GM23338 (cell line): ENCODE measurements around the gene RNASEH2A. TPM values are rescaled to one million over a fixed set of nuclear protein-coding genes. Genes with fewer than 3 reads are reported as not detected.

Experiments
- ATAC-seq: fragments of 200-7000 bp; cut with Tn5 transposase; 3 replicates; pipeline ENCODE4 v1.9.1; 2020
- DNase-seq: peaks from one replicate; pipeline ENCODE4 v3.0.0-alpha.2; 2015; ENCODE audit warnings: low spot score
- H2AFZ ChIP-seq: fragments of 200-600 bp; sonication (generic); 2 replicates; pipeline ENCODE4 v1.8.0; 2016; ENCODE audit warnings: antibody characterized with exemption, mild to moderate bottlenecking, moderate library complexity
- H3F3A ChIP-seq: fragments of 200-600 bp; sonication (generic); replicated peaks from 2 replicates; pipeline ENCODE4 v1.8.0; 2017; ENCODE audit warnings: antibody characterized with exemption, mixed run types, low read depth
- H3K27ac ChIP-seq: fragments of 200-600 bp; sonication (generic); 2 replicates; pipeline ENCODE4 v1.6.1; 2016; ENCODE audit warnings: low read depth
- H3K27me3 ChIP-seq: fragments of 200-600 bp; sonication (generic); 2 replicates; pipeline ENCODE4 v1.8.0; 2016; ENCODE audit warnings: mild to moderate bottlenecking, mixed run types, moderate library complexity; ENCODE audit not compliant: insufficient read depth
- H3K36me3 ChIP-seq: fragments of 200-600 bp; sonication (generic); 2 replicates; pipeline ENCODE4 v1.8.0; 2016; ENCODE audit warnings: mild to moderate bottlenecking; ENCODE audit not compliant: insufficient read depth
- H3K4me1 ChIP-seq: fragments of 200-600 bp; sonication (generic); 2 replicates; pipeline ENCODE4 v1.8.0; 2016; ENCODE audit warnings: mild to moderate bottlenecking, moderate library complexity; ENCODE audit not compliant: insufficient read depth
- H3K4me2 ChIP-seq: fragments of 200-600 bp; sonication (generic); 2 replicates; pipeline ENCODE4 v1.7.1; 2017; ENCODE audit warnings: mixed run types
- H3K4me3 ChIP-seq: fragments of 200-600 bp; sonication (generic); 2 replicates; pipeline ENCODE4 v1.6.1; 2016; ENCODE audit warnings: mixed run types
- H3K79me2 ChIP-seq: fragments of 200-600 bp; sonication (generic); replicated peaks from 2 replicates; pipeline ENCODE4 v1.8.0; 2017; ENCODE audit warnings: mild to moderate bottlenecking; ENCODE audit not compliant: insufficient read depth
- H3K9me2 ChIP-seq: fragments of 200-600 bp; sonication (generic); 2 replicates; pipeline ENCODE4 v1.8.0; 2017; ENCODE audit not compliant: insufficient read depth
- H4K20me1 ChIP-seq: fragments of 200-600 bp; sonication (generic); replicated peaks from 2 replicates; pipeline ENCODE4 v1.8.0; 2017; ENCODE audit warnings: mild to moderate bottlenecking; ENCODE audit not compliant: insufficient read depth
- H3K27ac Mint-ChIP-seq: 2 replicates; pipeline ENCODE4 v1.8.0; 2020; ENCODE audit warnings: inconsistent platforms, mild to moderate bottlenecking, moderate library complexity, mixed read lengths
- H3K27me3 Mint-ChIP-seq: 3 replicates; pipeline ENCODE4 v1.8.0; 2022; ENCODE audit warnings: low read depth, mild to moderate bottlenecking, moderate library complexity, mixed read lengths, inconsistent platforms; ENCODE audit not compliant: insufficient read depth, poor library complexity
- H3K36me3 Mint-ChIP-seq: 3 replicates; pipeline ENCODE4 v1.8.0; 2021; ENCODE audit warnings: low read depth, mild to moderate bottlenecking, inconsistent platforms, moderate library complexity, mixed read lengths
- H3K4me1 Mint-ChIP-seq: 3 replicates; pipeline ENCODE4 v1.8.0; 2020; ENCODE audit warnings: mild to moderate bottlenecking, inconsistent platforms, mixed read lengths
- H3K4me3 Mint-ChIP-seq: 3 replicates; pipeline ENCODE4 v1.8.0; 2021; ENCODE audit warnings: moderate library complexity, mild to moderate bottlenecking, inconsistent platforms, mixed read lengths
- H3K9me3 Mint-ChIP-seq: 3 replicates; pipeline ENCODE4 v1.8.0; 2020; ENCODE audit warnings: moderate library complexity, mild to moderate bottlenecking, inconsistent platforms, mixed read lengths
- CTCF ChIP-seq, 2 experiments: fragments of 200-600 bp in 1 of 2; sonication (generic) in 1 of 2; conservative IDR thresholded peaks; 2 replicates each; pipeline versions ENCODE4 v1.5.1 to v1.6.1; 2016 to 2017; ENCODE audit warnings: antibody characterized with exemption in 2 of 2, low read depth in 2 of 2, mild to moderate bottlenecking in 2 of 2, moderate library complexity in 1 of 2
- ETS1 ChIP-seq: IDR thresholded peaks from 2 replicates; pipeline ENCODE4 v1.6.1; 2016; ENCODE audit warnings: antibody characterized with exemption
- JUNB ChIP-seq: IDR thresholded peaks from one replicate; pipeline ENCODE4 v1.6.1; 2016; ENCODE audit warnings: antibody characterized with exemption; ENCODE audit not compliant: unreplicated experiment
- REST ChIP-seq: IDR thresholded peaks from one replicate; pipeline ENCODE4 v1.6.1; 2018; ENCODE audit warnings: antibody characterized with exemption; ENCODE audit not compliant: unreplicated experiment
- ZNF462 ChIP-seq: fragments of 250-450 bp; sonication (Bioruptor Pico); IDR thresholded peaks from 2 replicates; pipeline ENCODE4 v1.5.0; 2020; ENCODE audit warnings: mild to moderate bottlenecking, moderate library complexity
- polyA plus RNA-seq: library from polyadenylated mRNA; unstranded; fragments of >200 nt; fragmentation: Nextera tagmentation; extraction: Ambion mirVana; gene quantifications from 2 replicates; pipeline ENCODE4 v1.2.1, GENCODE V29; 2016
- total RNA-seq: library from RNA; depleted of rRNA; stranded (reverse); fragments of >200 nt; shearing (Covaris generic); gene quantifications from 2 replicates; pipeline ENCODE4 v1.2.3, GENCODE V29; 2014

The RNASEH2A gene
- total and polyA plus RNA-seq, 2 experiments from 2014 or later: 39.4 to 68.2 TPM

- peaks cover 20% of the 10 kb centered on the region for H3K4me1 Mint-ChIP-seq
Measured at GRCh38 chr19:12804051-12804450, 2.3 kb upstream of the RNASEH2A start.

GRCh38 chr19:12815088-12815487 lies 8.7 kb downstream of the RNASEH2A start:
- Histone ChIP-seq H3K36me3 (peaks cover 15% of the 10 kb centered on the region), H3K4me1 (no peaks in the 10 kb centered on the region), H3K4me2 (no peak overlapping the region), H3K27me3 (no peaks in the 10 kb centered on the region), H3K9me2 (no peaks in the 10 kb centered on the region), H4K20me1 (no peaks in the 10 kb centered on the region), H3K27ac (no peak overlapping the region), H3K79me2 (no peaks in the 10 kb centered on the region), H2AFZ (no peak overlapping the region), H3K4me3 (no peak overlapping the region), H3F3A (peaks cover 6% of the 10 kb centered on the region; the same call in 1 of the 2 replicates)
- no peak for DNase-seq
- Mint-ChIP-seq H3K36me3 (peaks cover 37% of the 10 kb centered on the region), H3K27ac (no peak overlapping the region), H3K4me3 (no peak overlapping the region), H3K9me3 (no peaks in the 10 kb centered on the region), H3K4me1 (no peaks in the 10 kb centered on the region), H3K27me3 (peaks cover 10% of the 10 kb centered on the region)
- ATAC-seq: no peak
- TF ChIP-seq JUNB (no peak), CTCF (conservative IDR thresholded peaks at IDR 0.05; ENCODE audit: low read depth in 2 of 2) (no peak), REST (no peak), ETS1 (no peak), ZNF462 (no peak)

More at GRCh38 chr19:12804051-12804450, 2.3 kb upstream of the RNASEH2A start:
- no peak overlapping the region for H3K4me3 ChIP-seq
- peaks cover 10% of the 10 kb centered on the region for H3K27me3 ChIP-seq
- H3K27ac ChIP-seq: no peak overlapping the region
- H3K4me2 ChIP-seq: no peak overlapping the region
- Mint-ChIP-seq H3K27ac (no peak overlapping the region), H3K36me3 (peaks cover 38% of the 10 kb centered on the region), H3K4me3 (no peak overlapping the region), H3K9me3 (no peaks in the 10 kb centered on the region), H3K27me3 (peaks cover 10% of the 10 kb centered on the region)
- H3F3A ChIP-seq: peaks cover 27% of the 10 kb centered on the region
- H2AFZ ChIP-seq: peak overlapping the region; percentile 47; the same call in 1 of the 2 replicates
- TF ChIP-seq ETS1: no peak
- peaks cover 11% of the 10 kb centered on the region; the same call in 1 of the 2 replicates for H3K4me1 ChIP-seq
- H3K36me3 ChIP-seq: peaks cover 11% of the 10 kb centered on the region; the same call in 1 of the 2 replicates
- no peak for ATAC-seq
- H3K79me2 ChIP-seq: peaks cover 23% of the 10 kb centered on the region
- H4K20me1 ChIP-seq: no peaks in the 10 kb centered on the region
- no peak for DNase-seq
- no peaks in the 10 kb centered on the region for H3K9me2 ChIP-seq
